ENCODE results near the gene EFCAB9. TPM values are rescaled to one million over a fixed set of nuclear protein-coding genes. Genes with fewer than 3 reads are reported as not detected.

EFCAB9 gene
- total and polyA plus RNA-seq, 2 of the 8 experiments (the other 6 are each of a cell fraction or from before 2014, with no cell fraction given) = not detected

DNA sequence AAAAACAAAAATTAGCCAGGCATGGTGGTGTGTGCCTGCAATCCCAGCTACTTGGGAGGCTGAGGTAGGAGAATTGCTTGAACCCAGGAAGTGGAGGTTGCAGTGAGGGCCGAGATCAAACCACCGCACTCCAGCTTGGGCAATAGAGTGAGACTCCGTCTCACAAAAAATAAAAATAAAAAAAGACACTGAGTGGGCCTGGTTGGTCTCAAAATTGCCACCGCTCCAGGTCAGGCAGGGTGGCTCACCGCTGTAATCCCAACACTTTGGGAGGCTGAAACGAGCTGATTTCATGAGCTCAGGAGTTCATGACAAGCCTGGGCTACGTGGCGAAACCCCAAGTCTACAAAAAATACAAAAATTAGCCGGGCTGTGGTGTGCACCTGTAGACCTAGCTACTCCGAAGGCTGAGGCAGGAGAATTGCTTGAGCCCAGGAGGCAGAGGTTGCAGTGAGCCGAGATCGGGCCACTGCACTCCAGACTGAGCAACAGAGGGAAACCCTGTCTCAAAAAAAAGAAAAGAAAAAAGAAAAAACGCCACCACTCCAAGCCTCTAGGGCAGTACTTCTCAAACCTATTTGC, 7.8 kb upstream of the EFCAB9 start:
- Histone ChIP-seq H2BK120ac (replicated peaks; ENCODE audit: low read depth, low read length) (no peak overlapping the region), H3K9ac (replicated peaks in 1 of 4; ENCODE audit: extremely low read depth in 1 of 4, low read depth in 3 of 4, low read length in 3 of 4) (no peak overlapping the region), H3K23ac (ENCODE audit: insufficient read length) (no peak overlapping the region), H3K27ac (ENCODE audit: low read depth, low read length) (no peak overlapping the region), H3K18ac (ENCODE audit: extremely low read depth, low read length) (no peak overlapping the region), H3K9me3 (ENCODE audit: insufficient read depth in 2 of 2, low read depth in 1 of 2, low read length in 1 of 2) (no peaks in the 10 kb centered on the region), H3K4me2 (ENCODE audit: insufficient read depth in 1 of 2, low read depth in 2 of 2, low read length in 2 of 2) (peak overlapping the region; percentile 71 to 86; a peak in 2 of 4 replicates), H4K5ac (ENCODE audit: insufficient read length, low read depth, low read length) (no peak overlapping the region), H4K91ac (replicated peaks; ENCODE audit: insufficient read length, low read length) (no peak overlapping the region), H3K14ac (ENCODE audit: insufficient read length) (no peak overlapping the region), H3K79me1 (ENCODE audit: low read depth, low read length) (peaks cover 8% of the 10 kb centered on the region; the same call in 1 of the 2 replicates), H2BK15ac (ENCODE audit: low read length) (no peak overlapping the region), H3K27me3 (replicated peaks in 1 of 4; ENCODE audit: control insufficient read depth in 3 of 4, extremely low read depth in 1 of 4, insufficient read depth in 3 of 4, low read length in 3 of 4) (no peaks in the 10 kb centered on the region; a peak in 1 of 7 replicates), H2BK12ac (ENCODE audit: low read depth, low read length) (no peak overlapping the region), H4K20me1 (replicated peaks in 1 of 2; ENCODE audit: control insufficient read depth in 1 of 2, insufficient read depth in 2 of 2, low read length in 2 of 2) (peaks cover 0 to 6% of the 10 kb centered on the region in 2 experiments), H4K8ac (ENCODE audit: extremely low read depth, insufficient read depth, low read length) (no peak overlapping the region), H3K4me3 (ENCODE audit: extremely low read depth in 1 of 4, insufficient read depth in 2 of 4, low read depth in 3 of 4, low read length in 4 of 4) (peak overlapping the region; percentile 61 to 84 (median 79); a peak in 3 of 8 replicates), H3K4ac (replicated peaks; ENCODE audit: insufficient read length, low read depth, low read length) (no peak overlapping the region), H3K36me3 (ENCODE audit: control insufficient read depth in 2 of 4, insufficient read depth in 4 of 4, low read length in 3 of 4) (no peaks in the 10 kb centered on the region), H3K4me1 (replicated peaks in 1 of 4; ENCODE audit: control insufficient read depth in 3 of 4, insufficient read depth in 4 of 4, low read length in 3 of 4) (peaks cover 0 to 4% (median 1%) of the 10 kb centered on the region in 4 experiments; a peak in 3 of 7 replicates), H3K79me2 (ENCODE audit: control insufficient read depth in 1 of 2, insufficient read depth in 2 of 2, low read length in 2 of 2) (peaks cover 0 to 8% of the 10 kb centered on the region in 2 experiments; a peak in 1 of 4 replicates), H3K56ac (replicated peaks; ENCODE audit: insufficient read length, low read depth, low read length) (no peak overlapping the region), H2BK20ac (ENCODE audit: low read length) (no peak overlapping the region), H2BK5ac (ENCODE audit: low read depth, low read length) (no peak overlapping the region), H2AFZ (ENCODE audit: low read length) (no peak overlapping the region), H3K23me2 (ENCODE audit: low read depth, low read length) (peaks cover 14% of the 10 kb centered on the region), H2AK5ac (ENCODE audit: low read depth, low read length) (no peak overlapping the region)
- FAIRE-seq = no peak
- no peak for DNase-seq (ENCODE audit: low read depth in 1 of 2, low spot score in 2 of 2)
- ChIA-PET POLR2A (ENCODE audit: partially characterized antibody) (interaction anchor here (0.8 to 4.9 kb wide), 3 partner anchors 11 to 95 kb away, joined by 3 to 27 read pairs (median 5); no protein-coding TSS in a partner anchor), CTCF (ENCODE audit: partially characterized antibody) (interaction anchor here (0.5 to 2.2 kb wide), 18 partner anchors 8 to 275 kb away, joined by 3 to 15 read pairs (median 3); partner anchors contain the start of gene EFCAB9)
- WGBS, 2 experiments (ENCODE audit: extremely low coverage in 1 of 2, insufficient coverage in 1 of 2, insufficient read length in 1 of 2, insufficient replicate concordance in 2 of 2, low coverage in 1 of 2, low lambda C conversion rate in 2 of 2, missing lambda C conversion rate in 1 of 2) = 92% methylated on average over 12 of the region's 13 CpGs; no CpG with 5 or more reads in 1 of the 2 experiments
- TF ChIP-seq RBBP5 (IDR thresholded peaks at IDR 0.05; ENCODE audit: borderline replicate concordance, low read depth, low read length) (no peak), TAF1 (IDR thresholded peaks at IDR 0.05; ENCODE audit: low read depth, low read length) (no peak), SAP30 (IDR thresholded peaks at IDR 0.05; ENCODE audit: insufficient read depth, insufficient replicate concordance, low read length) (no peak), NANOG (IDR thresholded peaks at IDR 0.05; ENCODE audit: insufficient read depth, low read depth, low read length, poor library complexity, severe bottlenecking) (no peak), TEAD4 (IDR thresholded peaks at IDR 0.05; ENCODE audit: low read depth, low read length) (no peak), EGR1 (IDR thresholded peaks at IDR 0.05; ENCODE audit: borderline replicate concordance, low read depth, low read length) (no peak), CEBPB (IDR thresholded peaks at IDR 0.05; ENCODE audit: low read depth, low read length) (no peak)
- TF ChIP-seq, protein P1, sequence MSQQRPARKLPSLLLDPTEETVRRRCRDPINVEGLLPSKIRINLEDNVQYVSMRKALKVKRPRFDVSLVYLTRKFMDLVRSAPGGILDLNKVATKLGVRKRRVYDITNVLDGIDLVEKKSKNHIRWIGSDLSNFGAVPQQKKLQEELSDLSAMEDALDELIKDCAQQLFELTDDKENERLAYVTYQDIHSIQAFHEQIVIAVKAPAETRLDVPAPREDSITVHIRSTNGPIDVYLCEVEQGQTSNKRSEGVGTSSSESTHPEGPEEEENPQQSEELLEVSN (IDR thresholded peaks at IDR 0.05) = no peak
- TF ChIP-seq, protein P2, sequence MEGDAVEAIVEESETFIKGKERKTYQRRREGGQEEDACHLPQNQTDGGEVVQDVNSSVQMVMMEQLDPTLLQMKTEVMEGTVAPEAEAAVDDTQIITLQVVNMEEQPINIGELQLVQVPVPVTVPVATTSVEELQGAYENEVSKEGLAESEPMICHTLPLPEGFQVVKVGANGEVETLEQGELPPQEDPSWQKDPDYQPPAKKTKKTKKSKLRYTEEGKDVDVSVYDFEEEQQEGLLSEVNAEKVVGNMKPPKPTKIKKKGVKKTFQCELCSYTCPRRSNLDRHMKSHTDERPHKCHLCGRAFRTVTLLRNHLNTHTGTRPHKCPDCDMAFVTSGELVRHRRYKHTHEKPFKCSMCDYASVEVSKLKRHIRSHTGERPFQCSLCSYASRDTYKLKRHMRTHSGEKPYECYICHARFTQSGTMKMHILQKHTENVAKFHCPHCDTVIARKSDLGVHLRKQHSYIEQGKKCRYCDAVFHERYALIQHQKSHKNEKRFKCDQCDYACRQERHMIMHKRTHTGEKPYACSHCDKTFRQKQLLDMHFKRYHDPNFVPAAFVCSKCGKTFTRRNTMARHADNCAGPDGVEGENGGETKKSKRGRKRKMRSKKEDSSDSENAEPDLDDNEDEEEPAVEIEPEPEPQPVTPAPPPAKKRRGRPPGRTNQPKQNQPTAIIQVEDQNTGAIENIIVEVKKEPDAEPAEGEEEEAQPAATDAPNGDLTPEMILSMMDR (IDR thresholded peaks at IDR 0.05; ENCODE audit: control extremely low read depth in 1 of 3, insufficient read depth in 1 of 3, low read depth in 1 of 3, low read length in 3 of 3) = no peak

Data from H1 (cell line).